Ovary (tissue), 9 donors: Measurements from ENCODE around the gene TGFB2. TPM values are rescaled to one million over a fixed set of nuclear protein-coding genes. Genes with fewer than 3 reads are reported as not detected.

Experiments used
- DNase-seq, 5 donors: peaks; one replicate each; pipeline ENCODE4 v3.0.0-alpha.2; 2019 to 2020
- H3K27ac ChIP-seq, 2 donors: fragments of 200-600 bp; one replicate each; pipeline versions ENCODE4 v1.5.1 to v1.8.0; 2019 to 2022
- H3K27me3 ChIP-seq: fragments of 200-600 bp; one replicate; pipeline ENCODE4 v1.8.0; 2022
- H3K36me3 ChIP-seq: fragments of 200-600 bp; sonication (generic); one replicate; pipeline ENCODE4 v1.5.1; 2019
- H3K4me1 ChIP-seq: one replicate; pipeline ENCODE4 v1.8.1; 2013; ENCODE audit warnings: mild to moderate bottlenecking, moderate library complexity; ENCODE audit not compliant: insufficient read depth
- H3K4me3 ChIP-seq: fragments of 200-600 bp; sonication (generic); one replicate; pipeline ENCODE4 v1.5.1; 2017
- H3K9me3 ChIP-seq, 2 donors: fragments of 200-600 bp in 1 of 2; sonication (generic) in 1 of 2; one replicate each; pipeline versions ENCODE4 v1.5.1 to v1.8.1; 2013 to 2019; ENCODE audit warnings: mild to moderate bottlenecking in 1 of 2, moderate library complexity in 1 of 2
- EP300 ChIP-seq: sonication (generic); formaldehyde crosslinking; IDR thresholded peaks from one replicate; pipeline ENCODE4 v1.6.1; 2017; ENCODE audit warnings: antibody characterized with exemption
- POLR2A ChIP-seq: fragments of 450-650 bp; IDR thresholded peaks from one replicate; pipeline ENCODE4 v1.6.1; 2017; ENCODE audit warnings: antibody characterized with exemption, mild to moderate bottlenecking, moderate library complexity
- WGBS, 3 donors: extraction: QIAGEN DNeasy Blood & Tissue Kit in 1 of 3; methylation state at CpG; one replicate each; pipeline versions ENCODE4 v1.1.5 to v1.1.7; 2013 to 2017; 5-methylcytosine and 5-hydroxymethylcytosine counted together
- intact Hi-C, 4 donors: fragments of 100-400 bp; cut with DNase I; formaldehyde crosslinking; loops; one replicate each; pipeline versions ENCODE4 v1.11.0 to v1.15.1; 2022 to 2023
- polyA plus RNA-seq, 2 donors: library from polyadenylated mRNA; stranded (reverse); fragments of 200-250 nt in 1 of 2; fragments of 350-450 nt in 1 of 2; fragmentation: Illumina TruSeq in 1 of 2; extraction: RNeasy Lipid Tissue Mini Kit (QIAGEN cat#74804) in 1 of 2; gene quantifications; one replicate each; pipeline ENCODE4 v1.2.3, GENCODE V29; 2013 to 2014
- total RNA-seq, 7 donors: library from RNA; depleted of rRNA in 2 of 7; stranded (reverse); fragments of >200 nt in 2 of 7; fragmentation: NEBNext Ultra II Directional in 3 of 7; extraction: Animal tissue kit (Norgen Biotek cat#: 25700) in 3 of 7; gene quantifications; one replicate each; pipeline versions ENCODE4 v1.1.0 to v1.2.4, GENCODE V29; 2016 to 2023
- TF ChIP-seq, protein P1 (sequence below), 3 donors: fragments of 450-650 bp in 2 of 3; fragments of 200-600 bp in 1 of 3; IDR thresholded peaks; one replicate each; pipeline versions ENCODE4 v1.5.1 to v1.8.0; 2016 to 2022; ENCODE audit warnings: antibody characterized with exemption in 3 of 3, mild to moderate bottlenecking in 1 of 3
- donor health status: DM: no; HTN: no; CAD: no; lungs with moderate emphysema.
- donor health status: DM: no; HTN: no; CAD: no.
- donor health status: Bipolar disorder and iron deficiency.
- donor health status: DM: yes; HTN: yes; CAD: no.
- donor health status: DM: no; HTN: no; CAD: no.
- donor health status: DM: yes; HTN: yes; CAD: no.

TGFB2 gene
- total and polyA plus RNA-seq, 9 donors = 3.8 to 29.4 (median 9.3) TPM

DNA sequence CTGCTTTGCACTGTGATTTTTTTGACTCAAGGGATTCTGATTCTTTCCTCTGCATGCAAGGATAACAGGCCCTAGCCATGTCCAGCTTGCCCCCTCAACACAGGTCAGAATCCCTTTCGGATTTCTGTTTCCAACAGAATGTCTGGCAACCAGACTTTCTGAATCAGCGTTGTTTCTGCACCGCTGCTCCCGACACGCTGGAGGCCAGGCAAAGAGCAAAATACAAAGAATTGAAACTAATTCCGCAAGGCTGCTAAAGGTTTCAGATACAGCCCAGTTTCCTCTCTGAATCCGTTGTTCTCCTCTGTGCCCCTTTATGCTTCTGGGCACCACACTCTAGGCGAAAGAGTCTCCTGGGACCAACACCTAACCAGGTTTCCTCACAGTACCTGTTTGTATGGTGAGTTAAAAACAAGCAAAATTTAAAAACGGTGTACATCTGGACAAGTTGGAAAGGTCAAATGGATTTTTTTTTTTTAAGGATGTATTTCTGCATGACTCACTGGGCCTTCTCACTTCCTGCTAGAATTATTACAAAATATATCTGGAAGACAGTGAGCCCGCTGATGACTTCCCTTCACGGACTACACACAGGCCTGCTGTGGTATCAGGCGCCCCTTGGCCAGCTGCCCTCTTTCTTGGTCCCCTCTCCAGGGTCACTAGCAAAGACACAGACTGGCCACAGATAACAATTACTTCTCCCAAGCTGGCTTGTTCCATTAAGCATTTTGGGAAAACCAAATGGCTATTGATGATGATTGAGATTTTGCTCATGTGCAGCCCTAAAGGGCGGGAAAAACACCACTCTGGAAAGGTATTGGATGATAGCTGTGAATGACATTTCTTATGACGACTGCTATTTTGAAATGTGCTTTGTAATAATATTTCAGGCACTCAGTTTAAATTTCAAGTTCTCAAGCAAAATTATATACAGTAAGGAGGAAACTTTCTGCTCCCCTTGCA is 118.3 kb downstream of the TGFB2 start:
- intact Hi-C loops = no loop called here
- peaks cover 6% of the 10 kb centered on the region for H3K4me1 ChIP-seq
- no peaks in the 10 kb centered on the region for H3K9me3 ChIP-seq
- H3K27ac ChIP-seq = peak overlapping the region; percentile 32 to 67
- no peaks in the 10 kb centered on the region for H3K27me3 ChIP-seq
- no peak overlapping the region for H3K4me3 ChIP-seq
- WGBS, 3 donors = 55 to 57% (median 56%) methylated on average over 14 of the region's 14 CpGs
- H3K36me3 ChIP-seq = no peaks in the 10 kb centered on the region
- TF ChIP-seq, protein P1, sequence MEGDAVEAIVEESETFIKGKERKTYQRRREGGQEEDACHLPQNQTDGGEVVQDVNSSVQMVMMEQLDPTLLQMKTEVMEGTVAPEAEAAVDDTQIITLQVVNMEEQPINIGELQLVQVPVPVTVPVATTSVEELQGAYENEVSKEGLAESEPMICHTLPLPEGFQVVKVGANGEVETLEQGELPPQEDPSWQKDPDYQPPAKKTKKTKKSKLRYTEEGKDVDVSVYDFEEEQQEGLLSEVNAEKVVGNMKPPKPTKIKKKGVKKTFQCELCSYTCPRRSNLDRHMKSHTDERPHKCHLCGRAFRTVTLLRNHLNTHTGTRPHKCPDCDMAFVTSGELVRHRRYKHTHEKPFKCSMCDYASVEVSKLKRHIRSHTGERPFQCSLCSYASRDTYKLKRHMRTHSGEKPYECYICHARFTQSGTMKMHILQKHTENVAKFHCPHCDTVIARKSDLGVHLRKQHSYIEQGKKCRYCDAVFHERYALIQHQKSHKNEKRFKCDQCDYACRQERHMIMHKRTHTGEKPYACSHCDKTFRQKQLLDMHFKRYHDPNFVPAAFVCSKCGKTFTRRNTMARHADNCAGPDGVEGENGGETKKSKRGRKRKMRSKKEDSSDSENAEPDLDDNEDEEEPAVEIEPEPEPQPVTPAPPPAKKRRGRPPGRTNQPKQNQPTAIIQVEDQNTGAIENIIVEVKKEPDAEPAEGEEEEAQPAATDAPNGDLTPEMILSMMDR (IDR thresholded peaks at IDR 0.05) = no peak
- TF ChIP-seq POLR2A (no peak), EP300 (no peak)
- peak; percentile 40 to 74 (median 62) for DNase-seq

DNA sequence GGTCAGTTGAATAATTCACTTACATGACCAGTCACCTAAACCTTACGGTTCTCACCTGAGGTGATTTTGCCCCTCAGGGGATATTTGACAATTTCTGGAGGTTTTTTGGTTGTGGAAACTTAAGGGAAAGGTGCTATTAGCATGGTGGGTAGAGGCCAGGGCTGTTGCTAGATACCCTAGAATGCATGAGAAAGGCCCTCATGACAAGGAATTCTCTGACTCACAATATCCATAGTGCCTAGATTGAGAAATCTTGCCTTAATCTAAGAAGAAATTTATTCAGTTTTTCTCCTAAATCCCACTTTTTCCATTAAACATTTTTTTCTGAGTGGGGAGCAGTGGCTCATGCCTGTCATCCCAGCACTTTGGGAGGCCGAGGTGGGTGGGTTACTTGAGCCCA is 119.7 kb downstream of the TGFB2 start:
- Histone ChIP-seq H3K4me3 (no peak overlapping the region), H3K27me3 (no peaks in the 10 kb centered on the region), H3K4me1 (peaks cover 4% of the 10 kb centered on the region), H3K9me3 (no peaks in the 10 kb centered on the region), H3K36me3 (no peaks in the 10 kb centered on the region), H3K27ac (no peak overlapping the region)
- intact Hi-C loops = no loop called here
- TF ChIP-seq POLR2A = no peak
- TF ChIP-seq, protein P1 (IDR thresholded peaks at IDR 0.05) = no peak
- TF ChIP-seq EP300 = no peak
- DNase-seq = no peak
- WGBS, 3 donors = 96 to 100% (median 96%) methylated on average over 2 of the region's 2 CpGs

DNA sequence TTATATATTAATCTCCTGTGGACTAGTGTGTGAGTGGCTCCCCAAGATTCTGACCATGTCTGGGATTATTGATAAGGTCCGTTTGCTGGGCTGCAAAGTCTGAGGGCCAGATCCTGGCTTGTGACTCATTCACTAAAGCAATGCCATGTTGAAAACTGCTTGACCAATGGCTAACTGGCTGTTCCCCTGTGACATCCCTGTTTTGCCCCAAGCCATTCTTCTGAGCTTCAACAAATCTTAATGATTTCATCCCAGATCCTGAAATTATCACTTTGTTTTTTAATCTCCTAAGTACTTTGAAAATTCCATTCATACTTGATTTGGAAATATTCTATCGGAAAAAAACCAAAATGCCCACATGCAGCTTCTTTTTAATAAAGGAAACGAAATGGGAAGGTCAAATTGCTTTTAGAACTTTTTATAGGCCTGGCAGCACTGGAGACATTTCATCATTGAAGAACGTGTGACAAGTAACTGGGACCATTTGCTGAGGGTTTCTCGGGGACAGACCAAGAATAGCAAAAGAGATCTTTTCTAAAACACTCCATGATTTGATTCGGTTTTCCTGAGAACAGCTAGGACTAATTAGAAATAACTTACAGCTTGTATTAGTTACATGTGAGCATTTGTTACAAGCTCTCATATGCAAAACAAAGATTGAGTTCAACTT is 121.3 kb downstream of the TGFB2 start:
- Histone ChIP-seq H3K27ac (no peak overlapping the region), H3K4me3 (no peak overlapping the region), H3K9me3 (no peaks in the 10 kb centered on the region), H3K4me1 (no peaks in the 10 kb centered on the region), H3K36me3 (no peaks in the 10 kb centered on the region), H3K27me3 (no peaks in the 10 kb centered on the region)
- TF ChIP-seq EP300 (no peak), POLR2A (no peak)
- TF ChIP-seq, protein P1 (IDR thresholded peaks at IDR 0.05) = no peak
- DNase-seq = no peak
- 38 to 48% (median 47%) methylated on average over 6 of the region's 6 CpGs for WGBS, 3 donors
- intact Hi-C loops = no loop called here

DNA sequence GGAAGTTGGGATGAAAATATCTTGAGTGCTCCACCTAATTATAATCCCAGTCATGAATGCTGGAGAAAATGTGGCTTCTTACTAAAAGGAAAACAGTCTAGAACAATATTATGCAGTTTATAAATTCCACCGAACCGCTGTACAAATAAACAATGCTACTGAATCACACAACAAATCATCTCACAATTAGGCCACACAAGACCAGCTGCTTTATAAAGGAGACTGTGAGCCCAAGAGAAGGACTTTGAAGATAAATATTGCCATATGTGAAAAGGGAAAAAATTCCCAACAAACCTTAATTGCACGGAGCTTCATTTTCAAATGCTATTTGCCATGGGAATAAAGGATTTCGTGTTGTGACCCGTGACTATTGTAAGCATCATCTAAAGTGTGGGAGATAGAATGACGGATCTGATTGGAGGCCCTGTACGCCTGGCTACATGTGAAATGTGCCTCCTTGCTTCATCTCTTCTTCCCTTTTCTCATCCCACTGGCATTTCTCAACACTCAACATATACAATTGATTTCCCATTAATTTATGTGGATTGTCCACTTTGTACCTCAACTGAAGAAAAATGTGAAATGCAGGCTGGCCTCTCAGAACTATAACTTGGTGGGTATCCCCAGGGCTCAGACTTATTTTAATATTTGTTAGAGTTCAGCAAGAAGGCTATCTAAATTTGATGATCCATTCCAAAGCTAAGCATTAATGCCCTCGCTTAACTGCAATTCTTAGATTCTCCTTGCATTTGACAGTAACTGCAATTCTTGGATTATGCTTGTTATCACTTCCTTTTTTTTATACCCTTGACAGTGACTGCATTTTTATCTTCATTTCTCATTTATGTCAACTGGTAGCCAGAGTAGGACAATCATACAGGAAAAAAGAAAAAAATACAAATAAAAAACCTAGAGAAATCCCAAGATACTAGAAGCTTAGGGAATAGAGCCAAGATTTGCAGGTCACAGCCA is 122.3 kb downstream of the TGFB2 start:
- TF ChIP-seq EP300 (no peak), POLR2A (no peak)
- TF ChIP-seq, protein P1 (IDR thresholded peaks at IDR 0.05) = no peak
- no peaks in the 10 kb centered on the region for H3K36me3 ChIP-seq
- no peak overlapping the region for H3K4me3 ChIP-seq
- no peak for DNase-seq
- H3K27me3 ChIP-seq = no peaks in the 10 kb centered on the region
- no peaks in the 10 kb centered on the region for H3K4me1 ChIP-seq
- intact Hi-C loops = no loop called here
- H3K27ac ChIP-seq = no peak overlapping the region
- WGBS, 3 donors = 28 to 54% (median 38%) methylated on average over 8 of the region's 8 CpGs
- no peaks in the 10 kb centered on the region for H3K9me3 ChIP-seq
